GM23338 (cell line): ENCODE data around the gene SCN2B. TPM values are rescaled to one million over a fixed set of nuclear protein-coding genes. Genes with fewer than 3 reads are reported as not detected.
A peak's percentile ranks its signal among the peaks of the same experiment; 100 is the strongest.

ENCODE experiments used
- ATAC-seq: fragments of 200-7000 bp; cut with Tn5 transposase; 3 replicates; pipeline ENCODE4 v1.9.1; 2020
- DNase-seq: peaks from one replicate; pipeline ENCODE4 v3.0.0-alpha.2; 2015; ENCODE audit warnings: low spot score
- H2AFZ ChIP-seq: fragments of 200-600 bp; sonication (generic); 2 replicates; pipeline ENCODE4 v1.8.0; 2016; ENCODE audit warnings: antibody characterized with exemption, mild to moderate bottlenecking, moderate library complexity
- H3F3A ChIP-seq: fragments of 200-600 bp; sonication (generic); replicated peaks from 2 replicates; pipeline ENCODE4 v1.8.0; 2017; ENCODE audit warnings: antibody characterized with exemption, mixed run types, low read depth
- H3K27ac ChIP-seq: fragments of 200-600 bp; sonication (generic); 2 replicates; pipeline ENCODE4 v1.6.1; 2016; ENCODE audit warnings: low read depth
- H3K27me3 ChIP-seq: fragments of 200-600 bp; sonication (generic); 2 replicates; pipeline ENCODE4 v1.8.0; 2016; ENCODE audit warnings: mild to moderate bottlenecking, mixed run types, moderate library complexity; ENCODE audit not compliant: insufficient read depth
- H3K36me3 ChIP-seq: fragments of 200-600 bp; sonication (generic); 2 replicates; pipeline ENCODE4 v1.8.0; 2016; ENCODE audit warnings: mild to moderate bottlenecking; ENCODE audit not compliant: insufficient read depth
- H3K4me1 ChIP-seq: fragments of 200-600 bp; sonication (generic); 2 replicates; pipeline ENCODE4 v1.8.0; 2016; ENCODE audit warnings: mild to moderate bottlenecking, moderate library complexity; ENCODE audit not compliant: insufficient read depth
- H3K4me2 ChIP-seq: fragments of 200-600 bp; sonication (generic); 2 replicates; pipeline ENCODE4 v1.7.1; 2017; ENCODE audit warnings: mixed run types
- H3K4me3 ChIP-seq: fragments of 200-600 bp; sonication (generic); 2 replicates; pipeline ENCODE4 v1.6.1; 2016; ENCODE audit warnings: mixed run types
- H3K79me2 ChIP-seq: fragments of 200-600 bp; sonication (generic); replicated peaks from 2 replicates; pipeline ENCODE4 v1.8.0; 2017; ENCODE audit warnings: mild to moderate bottlenecking; ENCODE audit not compliant: insufficient read depth
- H3K9me2 ChIP-seq: fragments of 200-600 bp; sonication (generic); 2 replicates; pipeline ENCODE4 v1.8.0; 2017; ENCODE audit not compliant: insufficient read depth
- H4K20me1 ChIP-seq: fragments of 200-600 bp; sonication (generic); replicated peaks from 2 replicates; pipeline ENCODE4 v1.8.0; 2017; ENCODE audit warnings: mild to moderate bottlenecking; ENCODE audit not compliant: insufficient read depth
- H3K27ac Mint-ChIP-seq: 2 replicates; pipeline ENCODE4 v1.8.0; 2020; ENCODE audit warnings: inconsistent platforms, mild to moderate bottlenecking, moderate library complexity, mixed read lengths
- H3K27me3 Mint-ChIP-seq: 3 replicates; pipeline ENCODE4 v1.8.0; 2022; ENCODE audit warnings: low read depth, mild to moderate bottlenecking, moderate library complexity, mixed read lengths, inconsistent platforms; ENCODE audit not compliant: insufficient read depth, poor library complexity
- H3K36me3 Mint-ChIP-seq: 3 replicates; pipeline ENCODE4 v1.8.0; 2021; ENCODE audit warnings: low read depth, mild to moderate bottlenecking, inconsistent platforms, moderate library complexity, mixed read lengths
- H3K4me1 Mint-ChIP-seq: 3 replicates; pipeline ENCODE4 v1.8.0; 2020; ENCODE audit warnings: mild to moderate bottlenecking, inconsistent platforms, mixed read lengths
- H3K4me3 Mint-ChIP-seq: 3 replicates; pipeline ENCODE4 v1.8.0; 2021; ENCODE audit warnings: moderate library complexity, mild to moderate bottlenecking, inconsistent platforms, mixed read lengths
- H3K9me3 Mint-ChIP-seq: 3 replicates; pipeline ENCODE4 v1.8.0; 2020; ENCODE audit warnings: moderate library complexity, mild to moderate bottlenecking, inconsistent platforms, mixed read lengths
- CREB1 ChIP-seq: fragments of 250-450 bp; sonication (Bioruptor Pico); IDR thresholded peaks from 2 replicates; pipeline ENCODE4 v1.5.0; 2020; ENCODE audit warnings: low read depth, mild to moderate bottlenecking, moderate library complexity
- CTCF ChIP-seq, 2 experiments: fragments of 200-600 bp in 1 of 2; sonication (generic) in 1 of 2; conservative IDR thresholded peaks; 2 replicates each; pipeline versions ENCODE4 v1.5.1 to v1.6.1; 2016 to 2017; ENCODE audit warnings: antibody characterized with exemption in 2 of 2, low read depth in 2 of 2, mild to moderate bottlenecking in 2 of 2, moderate library complexity in 1 of 2
- ETS1 ChIP-seq: IDR thresholded peaks from 2 replicates; pipeline ENCODE4 v1.6.1; 2016; ENCODE audit warnings: antibody characterized with exemption
- EZH2 ChIP-seq: fragments of 200-600 bp; sonication (generic); IDR thresholded peaks from one replicate; pipeline ENCODE4 v1.8.0; 2017; ENCODE audit warnings: antibody characterized with exemption, mild to moderate bottlenecking, low read depth; ENCODE audit not compliant: unreplicated experiment
- EZH2phosphoT487 ChIP-seq: fragments of 200-600 bp; sonication (generic); IDR thresholded peaks from one replicate; pipeline ENCODE4 v1.8.1; 2018; ENCODE audit warnings: antibody characterized with exemption; ENCODE audit not compliant: unreplicated experiment
- JUNB ChIP-seq: IDR thresholded peaks from one replicate; pipeline ENCODE4 v1.6.1; 2016; ENCODE audit warnings: antibody characterized with exemption; ENCODE audit not compliant: unreplicated experiment
- POLR2AphosphoS5 ChIP-seq: IDR thresholded peaks from 2 replicates; pipeline ENCODE4 v1.6.1; 2016; ENCODE audit warnings: antibody characterized with exemption, low read depth
- REST ChIP-seq: IDR thresholded peaks from one replicate; pipeline ENCODE4 v1.6.1; 2018; ENCODE audit warnings: antibody characterized with exemption; ENCODE audit not compliant: unreplicated experiment
- ZNF331 ChIP-seq: fragments of 250-450 bp; sonication (Bioruptor Pico); IDR thresholded peaks from 2 replicates; pipeline ENCODE4 v1.5.0; 2020; ENCODE audit warnings: low read depth, mild to moderate bottlenecking, moderate library complexity
- ZNF462 ChIP-seq: fragments of 250-450 bp; sonication (Bioruptor Pico); IDR thresholded peaks from 2 replicates; pipeline ENCODE4 v1.5.0; 2020; ENCODE audit warnings: mild to moderate bottlenecking, moderate library complexity
- polyA plus RNA-seq: library from polyadenylated mRNA; unstranded; fragments of >200 nt; fragmentation: Nextera tagmentation; extraction: Ambion mirVana; gene quantifications from 2 replicates; pipeline ENCODE4 v1.2.1, GENCODE V29; 2016
- total RNA-seq: library from RNA; depleted of rRNA; stranded (reverse); fragments of >200 nt; shearing (Covaris generic); gene quantifications from 2 replicates; pipeline ENCODE4 v1.2.3, GENCODE V29; 2014

SCN2B gene
- total and polyA plus RNA-seq, 2 experiments from 2014 or later = 0.03 TPM; not detected in 1

GRCh38 chr11:118212781-118213191, 36.3 kb upstream of the SCN2B start (continued):
- TF ChIP-seq ZNF462 (CRISPR knock-in tag) = no peak

GRCh38 chr11:118212131-118212725, 35.8 kb upstream of the SCN2B start:
- no peak overlapping the region; the same call in 1 of the 2 replicates for H3K27ac Mint-ChIP-seq
- ATAC-seq = peak; percentile 25
- H3K27me3 Mint-ChIP-seq = peaks cover 20% of the 10 kb centered on the region

More at GRCh38 chr11:118212131-118212725, 35.8 kb upstream of the SCN2B start:
- Histone ChIP-seq H3K36me3 (no peaks in the 10 kb centered on the region), H2AFZ (no peak overlapping the region), H4K20me1 (no peaks in the 10 kb centered on the region), H3K4me1 (peaks cover 48% of the 10 kb centered on the region), H3K27ac (peak overlapping the region; percentile 47; the same call in 1 of the 2 replicates), H3K4me2 (0 out of 2 replicates have a peak overlapping the region, but pooled peaks have one; percentile 10), H3K4me3 (no peak overlapping the region), H3K9me2 (peaks cover 4% of the 10 kb centered on the region; the same call in 1 of the 2 replicates), H3F3A (no peaks in the 10 kb centered on the region), H3K27me3 (no peaks in the 10 kb centered on the region), H3K79me2 (no peaks in the 10 kb centered on the region)
- no peaks in the 10 kb centered on the region for H3K9me3 Mint-ChIP-seq
- TF ChIP-seq EZH2 = no peak
- TF ChIP-seq REST = no peak
- TF ChIP-seq CTCF (conservative IDR thresholded peaks at IDR 0.05; ENCODE audit: low read depth in 2 of 2) = no peak; a peak in 1 of 4 replicates
- no peak for TF ChIP-seq CREB1 (CRISPR knock-in tag)
- no peak for TF ChIP-seq POLR2AphosphoS5
- TF ChIP-seq ETS1 = no peak
- no peak for TF ChIP-seq JUNB
- TF ChIP-seq ZNF331 (CRISPR knock-in tag) = no peak
- TF ChIP-seq EZH2phosphoT487 = no peak
- no peak overlapping the region for H3K4me3 Mint-ChIP-seq
- no peaks in the 10 kb centered on the region for H3K36me3 Mint-ChIP-seq
- H3K4me1 Mint-ChIP-seq = peaks cover 47% of the 10 kb centered on the region
- DNase-seq = peak; percentile 49
